ENCODE data around the gene KLHL26. TPM values are rescaled to one million over a fixed set of nuclear protein-coding genes. Genes with fewer than 3 reads are reported as not detected.
A peak's percentile ranks its signal among the peaks of the same experiment; 100 is the strongest.

Gene KLHL26
- total and polyA plus RNA-seq, 2 of the 13 experiments (the other 11 are each of a cell fraction or from before 2014, with no cell fraction given): 1.5 to 1.7 TPM

GRCh38 chr19:18612051-18612771 is 24.6 kb upstream of the KLHL26 start (continued):
- no peak for TF ChIP-seq SRSF9 (IDR thresholded peaks at IDR 0.05; ENCODE audit: borderline replicate concordance, insufficient read depth, low read depth, low read length, poor library complexity, severe bottlenecking)
- TF ChIP-seq ZSCAN30 (CRISPR knock-in tag; IDR thresholded peaks at IDR 0.05): no peak
- no peak for TF ChIP-seq NBN (conservative IDR thresholded peaks at IDR 0.05)
- no peak for TF ChIP-seq SOX5 (CRISPR knock-in tag; IDR thresholded peaks at IDR 0.05; ENCODE audit: borderline replicate concordance)
- TF ChIP-seq ZNF749 (CRISPR knock-in tag; IDR thresholded peaks at IDR 0.05; ENCODE audit: borderline replicate concordance): peak; percentile 22; the same call in 1 of the 2 replicates
- no peak for TF ChIP-seq SMAD1 (CRISPR knock-in tag; IDR thresholded peaks at IDR 0.05; ENCODE audit: borderline replicate concordance, low read depth)
- no peak for TF ChIP-seq AHR (CRISPR knock-in tag; IDR thresholded peaks at IDR 0.05)
- TF ChIP-seq MXD4 (CRISPR knock-in tag; IDR thresholded peaks at IDR 0.05): no peak
- TF ChIP-seq ZNF3 (CRISPR knock-in tag; IDR thresholded peaks at IDR 0.05): no peak
- TF ChIP-seq ZNF317 (CRISPR knock-in tag; IDR thresholded peaks at IDR 0.05): 0 out of 2 replicates have a peak, but pooled peaks have one; percentile 17
- TF ChIP-seq ZNF550 (CRISPR knock-in tag; IDR thresholded peaks at IDR 0.05; ENCODE audit: borderline replicate concordance): no peak
- TF ChIP-seq YY1 (IDR thresholded peaks at IDR 0.05; ENCODE audit: insufficient read depth, insufficient replicate concordance, low read depth, low read length): peak; percentile 2
- no peak for TF ChIP-seq ZNF256 (CRISPR knock-in tag; conservative IDR thresholded peaks at IDR 0.05)
- TF ChIP-seq USF2 (IDR thresholded peaks at IDR 0.05; ENCODE audit: low read depth, low read length): no peak
- no peak for TF ChIP-seq USF2 (CRISPR knock-in tag; IDR thresholded peaks at IDR 0.05; ENCODE audit: borderline replicate concordance)
- TF ChIP-seq ZNF512B (CRISPR knock-in tag; IDR thresholded peaks at IDR 0.05; ENCODE audit: borderline replicate concordance): no peak
- no peak for TF ChIP-seq RBFOX2 (IDR thresholded peaks at IDR 0.05; ENCODE audit: low read depth, low read length)
- TF ChIP-seq MAX (IDR thresholded peaks at IDR 0.05): peak; percentile 7; the same call in 1 of the 2 replicates
- no peak for TF ChIP-seq SP2 (CRISPR knock-in tag; IDR thresholded peaks at IDR 0.05)
- TF ChIP-seq ARNT2 (CRISPR knock-in tag; IDR thresholded peaks at IDR 0.05; ENCODE audit: low read depth): 0 out of 2 replicates have a peak, but pooled peaks have one; percentile 32
- no peak for TF ChIP-seq EHMT2 (IDR thresholded peaks at IDR 0.05; ENCODE audit: borderline replicate concordance, low read depth, low read length)
- TF ChIP-seq POGK (CRISPR knock-in tag; conservative IDR thresholded peaks at IDR 0.05): 0 out of 2 replicates have a peak, but pooled peaks have one; percentile 32
